GM19023 (cell line): ENCODE data around the gene CTXN2.
A peak's percentile ranks its signal among the peaks of the same experiment; 100 is the strongest.

Source experiments
- ATAC-seq: cut with Tn5 transposase; IDR thresholded peaks from one replicate; pipeline ENCODE4 v1.9.1; 2021; ENCODE audit warnings: mild to moderate bottlenecking, moderate library complexity; ENCODE audit not compliant: unreplicated experiment

The CTXN2 gene

GRCh38 chr15:48191574-48192225 lies at the start of gene CTXN2:
Gene CTXN2, plus strand, starts transcription at chr15:48191665. Its CDS starts 9,636 bp downstream, at chr15:48201301.
- ATAC-seq: no peak

GRCh38 chr15:48143856-48144255 lies 47.6 kb upstream of the CTXN2 start:
- no peak for ATAC-seq

DNA sequence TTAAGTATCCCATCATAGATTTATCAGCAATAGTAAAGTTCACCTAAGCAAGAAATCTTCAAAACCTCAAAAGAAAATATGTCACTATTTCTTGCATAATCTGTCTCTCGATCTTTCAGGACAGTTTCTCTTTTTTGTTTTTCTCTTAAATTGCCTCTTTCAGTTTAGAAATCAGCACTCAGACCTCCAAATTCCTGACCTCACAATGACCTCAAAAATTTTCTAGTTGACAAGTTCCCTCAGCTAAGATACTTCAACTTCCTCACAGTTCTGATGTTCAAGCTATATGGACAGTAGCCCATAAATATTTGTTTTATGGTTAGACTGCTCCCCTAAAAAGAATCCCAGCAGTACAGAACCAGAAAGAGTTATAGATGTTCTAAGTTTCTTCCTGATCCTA lies 46.6 kb upstream of the CTXN2 start:
- peak; percentile 70 for ATAC-seq

DNA sequence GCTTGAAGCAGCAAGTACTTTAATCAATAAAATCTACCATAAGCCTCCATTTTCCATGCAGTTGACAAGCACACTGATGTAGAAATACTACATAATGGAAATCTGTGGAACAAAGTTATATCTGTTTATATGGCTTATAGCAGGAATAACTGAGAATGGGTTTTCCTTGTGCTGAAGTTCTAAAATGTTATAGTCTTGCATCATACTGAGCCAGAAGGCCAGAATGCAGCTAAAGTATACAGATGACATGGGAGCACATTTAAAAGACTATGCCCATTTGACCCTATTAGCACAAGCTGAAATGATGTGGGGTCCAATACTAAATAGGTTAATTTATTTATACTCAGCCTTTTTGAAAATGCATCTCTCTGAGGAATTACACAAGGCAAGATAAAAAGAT lies 45.5 kb upstream of the CTXN2 start:
- no peak for ATAC-seq

DNA sequence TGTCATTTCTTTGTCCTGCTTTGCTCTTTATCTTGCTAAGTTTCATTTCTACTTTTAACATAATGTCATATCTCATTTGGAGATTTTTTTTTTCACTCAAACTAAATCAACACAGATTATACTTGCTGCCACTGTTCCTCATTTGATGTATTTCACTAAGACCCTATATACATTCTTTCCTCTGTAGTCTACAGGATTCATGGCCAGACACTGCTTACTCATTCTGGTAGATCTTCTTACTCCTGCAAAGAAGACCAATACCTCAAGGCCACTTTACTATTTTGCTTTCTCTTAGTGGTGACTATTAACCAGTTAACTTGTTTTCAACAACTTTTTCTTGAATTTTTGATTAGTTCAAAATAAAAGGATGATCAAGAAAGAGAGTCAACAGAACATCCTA lies 44.1 kb upstream of the CTXN2 start:
- ATAC-seq: no peak

DNA sequence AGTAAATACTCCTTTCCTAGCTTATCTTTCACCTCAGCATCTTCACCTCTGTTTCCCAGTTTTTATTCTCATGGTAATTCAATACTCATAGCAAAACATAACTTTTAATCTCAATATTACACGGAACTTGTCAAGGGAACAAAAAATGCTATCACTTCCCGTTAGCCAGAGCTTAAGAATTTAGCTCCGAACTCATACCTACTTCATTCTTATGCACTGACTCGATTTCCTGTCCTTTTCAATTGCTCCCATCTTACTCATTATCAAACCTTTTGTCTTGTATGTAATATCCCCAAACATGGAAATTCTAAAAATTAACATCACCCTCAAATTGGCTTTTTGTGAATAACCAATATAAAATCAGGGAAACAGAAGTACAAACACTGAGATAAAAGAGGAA lies 41.6 kb upstream of the CTXN2 start:
- ATAC-seq: no peak

DNA sequence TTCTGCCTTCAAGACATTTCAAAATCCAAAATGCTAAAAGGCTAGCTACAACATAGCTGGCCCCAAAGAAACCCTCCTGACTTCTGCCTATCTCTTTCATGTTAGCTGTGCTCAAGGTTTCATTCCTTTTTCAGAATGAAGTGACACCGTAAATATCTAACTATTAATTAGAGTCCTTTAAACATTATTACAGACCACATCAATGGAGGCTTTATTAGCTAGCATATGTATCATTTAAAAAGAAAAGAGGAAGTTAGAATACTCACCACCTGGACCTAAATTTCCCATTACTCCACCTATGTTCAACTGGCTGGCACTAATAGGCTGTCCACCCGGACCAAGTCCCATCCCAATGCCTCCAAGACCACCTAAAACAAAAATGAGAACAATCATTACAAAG lies 37.9 kb upstream of the CTXN2 start:
- ATAC-seq: no peak

DNA sequence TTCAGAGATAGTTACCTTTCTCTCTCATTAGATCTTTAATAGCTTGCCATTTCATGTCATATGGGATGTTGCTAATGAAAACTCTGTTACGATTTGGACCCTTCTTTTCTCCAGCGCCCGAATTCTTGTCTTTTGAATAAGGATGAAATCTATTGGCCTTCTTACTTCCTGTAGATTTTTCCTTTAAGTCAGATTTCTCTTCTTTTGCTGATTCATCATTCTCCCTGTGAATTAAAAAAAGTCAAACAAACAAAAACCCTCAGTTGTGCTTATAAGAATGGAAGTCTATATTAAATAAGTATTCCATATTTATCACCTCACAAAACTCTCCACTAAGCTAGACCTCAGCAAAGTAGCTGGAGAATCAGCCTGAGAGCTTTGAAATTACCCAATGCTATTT lies 22.8 kb upstream of the CTXN2 start:
- ATAC-seq: no peak

GRCh38 chr15:48170981-48171380 lies 20.5 kb upstream of the CTXN2 start:
- no peak for ATAC-seq

GRCh38 chr15:48175126-48175525 lies 16.3 kb upstream of the CTXN2 start:
- no peak for ATAC-seq

DNA sequence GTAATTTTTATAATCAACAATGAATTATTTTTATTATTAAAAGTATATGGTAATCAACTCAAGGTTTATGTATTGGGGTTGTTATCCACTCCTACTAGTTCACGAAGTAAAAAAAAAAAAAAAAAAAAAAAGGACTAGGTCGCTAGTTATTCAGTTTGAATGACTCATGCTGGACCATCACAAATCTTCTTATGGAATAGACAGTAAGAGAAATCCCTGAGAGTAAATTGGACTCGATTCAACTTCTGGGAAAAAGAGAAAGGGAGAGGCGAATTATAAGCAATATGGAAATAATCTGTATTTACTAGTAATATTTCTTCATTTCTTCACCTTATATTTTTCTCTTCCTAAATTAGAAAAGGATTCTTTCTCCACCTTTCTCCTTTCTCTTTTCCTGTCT lies 15.4 kb upstream of the CTXN2 start:
- ATAC-seq: no peak

DNA sequence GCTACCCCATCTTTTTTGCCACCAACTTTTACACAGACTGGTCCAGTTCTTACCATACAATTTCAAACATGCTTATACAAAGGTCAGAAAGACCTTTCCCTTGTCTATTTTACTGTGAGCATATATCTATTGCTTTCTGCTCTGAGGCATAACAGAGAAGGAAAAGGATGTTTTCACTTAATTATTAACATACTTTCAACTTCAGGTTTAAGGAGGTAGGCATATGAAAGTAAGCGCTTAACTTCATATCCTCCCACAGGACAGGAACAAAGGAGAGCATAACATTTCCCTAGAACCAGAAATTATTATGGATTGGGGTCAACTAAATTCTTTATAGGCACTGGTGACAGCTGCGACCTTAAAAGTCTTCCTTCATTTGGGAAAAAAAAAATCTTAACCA lies 14.5 kb upstream of the CTXN2 start:
- no peak for ATAC-seq

GRCh38 chr15:48177383-48177765 lies 14.1 kb upstream of the CTXN2 start:
- peak; percentile 70 for ATAC-seq

GRCh38 chr15:48177766-48178647 lies 13.5 kb upstream of the CTXN2 start, which contains the start of gene MYEF2:
Gene MYEF2, minus strand, starts transcription at chr15:48178295. Its CDS starts 58 bp downstream, at chr15:48178237.
- ATAC-seq: peak; percentile 83

- ATAC-seq: no peak
These were observed 12.9 kb upstream of the CTXN2 start for GRCh38 chr15:48178648-48178931.

- ATAC-seq: no peak
These were observed 8.7 kb upstream of the CTXN2 start for GRCh38 chr15:48182749-48183148.

GRCh38 chr15:48185529-48185928 lies 5.9 kb upstream of the CTXN2 start:
- no peak for ATAC-seq

DNA sequence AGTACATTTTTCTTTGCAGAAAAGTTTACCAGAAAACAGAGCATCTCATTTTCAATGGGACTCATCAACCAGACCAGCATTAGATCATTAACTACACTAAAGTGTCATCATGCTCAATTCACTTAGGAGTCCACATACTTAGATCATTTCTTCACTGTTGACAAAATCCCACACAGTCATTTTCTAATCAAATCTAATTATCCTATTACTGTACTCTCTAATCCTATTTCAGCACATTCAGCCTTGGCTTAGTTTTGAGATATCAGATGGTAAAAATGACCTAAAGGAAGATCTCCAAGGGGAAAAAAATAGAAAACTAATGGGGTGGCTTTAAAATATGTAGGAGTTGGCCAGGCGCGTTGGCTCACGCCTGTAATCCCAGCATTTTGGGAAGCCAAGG lies 5.2 kb upstream of the CTXN2 start:
- no peak for ATAC-seq

GRCh38 chr15:48190932-48191573 lies 412 bp upstream of the CTXN2 start:
- ATAC-seq: no peak

GRCh38 chr15:48202068-48202467 lies 10.6 kb downstream of the CTXN2 start:
- no peak for ATAC-seq

- no peak for ATAC-seq
These were observed 14.5 kb downstream of the CTXN2 start, which contains the start of gene SLC12A1 for GRCh38 chr15:48205981-48206380. Gene SLC12A1, plus strand, starts transcription at chr15:48206302. Its CDS starts 1,418 bp downstream, at chr15:48207720.

DNA sequence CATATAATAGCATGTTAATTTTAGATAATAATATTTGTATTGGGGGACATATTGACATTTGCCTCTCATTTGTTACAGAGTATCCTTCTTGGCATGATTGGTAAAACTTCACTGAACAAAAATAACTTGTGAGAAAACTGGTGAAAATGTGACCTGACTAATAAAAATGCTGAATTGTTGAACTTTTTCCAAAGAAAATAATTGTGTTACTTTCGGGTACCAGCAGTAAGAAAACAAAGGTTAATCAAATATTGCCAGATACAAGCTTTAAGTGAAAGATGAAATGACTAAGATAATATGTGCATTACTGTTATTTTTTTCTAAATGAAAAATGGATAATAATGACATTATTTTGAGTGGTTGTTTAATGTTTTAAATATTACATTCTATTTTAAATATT lies 29.8 kb downstream of the CTXN2 start:
- no peak for ATAC-seq
